HL-60 (cell line): Measurements from ENCODE around the gene RET.

Experiments used
- DNase-seq, 2 experiments: peaks; one replicate each; pipeline ENCODE4 v3.0.0-alpha.2; 2010 to 2020; ENCODE audit warnings: low read depth in 1 of 2, low spot score in 1 of 2
- H3K27ac ChIP-seq: fragments of 250-450 bp; sonication (Bioruptor Pico); replicated peaks from 2 replicates; pipeline ENCODE4 v1.5.1; 2020; ENCODE audit warnings: mild to moderate bottlenecking, moderate library complexity
- H3K27me3 ChIP-seq: fragments of 250-450 bp; sonication (Bioruptor Pico); 2 replicates; pipeline ENCODE4 v1.5.1; 2021; ENCODE audit warnings: mild to moderate bottlenecking, moderate library complexity; ENCODE audit not compliant: insufficient read depth, poor library complexity, severe bottlenecking
- H3K4me3 ChIP-seq: replicated peaks from 2 replicates; pipeline ENCODE4 v1.5.1; 2011; ENCODE audit warnings: mild to moderate bottlenecking, control low read depth, low read length; ENCODE audit not compliant: insufficient read depth
- GABPA ChIP-seq: IDR thresholded peaks from 2 replicates; pipeline ENCODE4 v1.6.1; 2012; ENCODE audit warnings: low read depth
- POLR2AphosphoS5 ChIP-seq: IDR thresholded peaks from 2 replicates; pipeline ENCODE4 v1.6.1; 2012; ENCODE audit warnings: low read depth
- SPI1 ChIP-seq: IDR thresholded peaks from 2 replicates; pipeline ENCODE4 v1.6.1; 2012; ENCODE audit warnings: low read depth, mild to moderate bottlenecking, borderline replicate concordance
- TF ChIP-seq, protein P1 (sequence below): IDR thresholded peaks from 2 replicates; pipeline ENCODE4 v1.6.1; 2012; ENCODE audit warnings: low read depth; ENCODE audit not compliant: insufficient replicate concordance
- TF ChIP-seq, protein P2 (sequence below): IDR thresholded peaks from one replicate; pipeline ENCODE4 v1.5.1; 2011; ENCODE audit warnings: low read length, control low read depth, inconsistent platforms; ENCODE audit not compliant: insufficient read depth

The RET gene

DNA sequence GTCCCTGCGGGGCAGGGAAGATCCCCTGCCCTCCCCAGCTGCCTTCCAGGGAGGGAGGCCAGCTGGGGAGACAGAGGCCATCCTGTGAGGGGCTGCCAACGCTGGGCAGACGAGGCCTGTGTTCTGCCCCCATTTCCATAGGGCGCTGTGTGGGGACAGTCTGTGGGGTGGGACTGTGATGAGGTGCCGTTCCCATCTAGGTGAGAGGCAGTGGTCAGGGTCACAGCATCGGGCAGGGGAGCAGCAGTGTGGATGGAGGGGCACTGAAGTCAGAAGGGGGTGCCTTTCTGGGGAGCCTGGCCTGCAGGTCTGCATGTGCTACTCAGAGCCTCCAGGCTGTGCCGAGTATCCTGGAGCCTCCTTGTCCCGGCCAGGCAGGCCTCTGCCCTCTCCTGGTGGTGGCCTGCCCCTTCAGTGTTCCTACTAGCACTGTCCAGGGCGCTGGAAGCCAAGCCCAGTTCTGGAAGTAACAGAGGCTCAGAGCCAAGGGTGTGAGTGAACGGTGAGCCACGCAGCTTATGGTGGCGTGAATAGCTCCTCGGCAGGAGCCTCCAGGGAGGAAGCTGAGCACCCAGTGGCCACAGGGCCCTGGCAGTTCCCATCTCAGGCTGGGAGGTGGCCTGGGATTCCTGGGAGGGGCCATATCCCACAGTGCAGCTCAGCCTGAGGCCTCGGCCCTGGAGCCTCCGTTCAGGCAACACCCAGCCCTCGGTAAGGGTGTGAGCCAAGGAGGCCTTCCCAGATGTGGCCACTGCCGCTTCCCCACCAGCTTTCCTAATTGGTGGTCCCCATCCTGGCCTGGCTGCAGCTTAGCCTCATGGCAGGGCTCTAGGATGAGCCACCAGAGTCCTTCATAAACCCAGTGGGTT, 38.1 kb downstream of the RET start:
- no peaks in the 10 kb centered on the region for H3K27me3 ChIP-seq
- TF ChIP-seq SPI1 (no peak), POLR2AphosphoS5 (no peak), GABPA (no peak)
- TF ChIP-seq, protein P1, sequence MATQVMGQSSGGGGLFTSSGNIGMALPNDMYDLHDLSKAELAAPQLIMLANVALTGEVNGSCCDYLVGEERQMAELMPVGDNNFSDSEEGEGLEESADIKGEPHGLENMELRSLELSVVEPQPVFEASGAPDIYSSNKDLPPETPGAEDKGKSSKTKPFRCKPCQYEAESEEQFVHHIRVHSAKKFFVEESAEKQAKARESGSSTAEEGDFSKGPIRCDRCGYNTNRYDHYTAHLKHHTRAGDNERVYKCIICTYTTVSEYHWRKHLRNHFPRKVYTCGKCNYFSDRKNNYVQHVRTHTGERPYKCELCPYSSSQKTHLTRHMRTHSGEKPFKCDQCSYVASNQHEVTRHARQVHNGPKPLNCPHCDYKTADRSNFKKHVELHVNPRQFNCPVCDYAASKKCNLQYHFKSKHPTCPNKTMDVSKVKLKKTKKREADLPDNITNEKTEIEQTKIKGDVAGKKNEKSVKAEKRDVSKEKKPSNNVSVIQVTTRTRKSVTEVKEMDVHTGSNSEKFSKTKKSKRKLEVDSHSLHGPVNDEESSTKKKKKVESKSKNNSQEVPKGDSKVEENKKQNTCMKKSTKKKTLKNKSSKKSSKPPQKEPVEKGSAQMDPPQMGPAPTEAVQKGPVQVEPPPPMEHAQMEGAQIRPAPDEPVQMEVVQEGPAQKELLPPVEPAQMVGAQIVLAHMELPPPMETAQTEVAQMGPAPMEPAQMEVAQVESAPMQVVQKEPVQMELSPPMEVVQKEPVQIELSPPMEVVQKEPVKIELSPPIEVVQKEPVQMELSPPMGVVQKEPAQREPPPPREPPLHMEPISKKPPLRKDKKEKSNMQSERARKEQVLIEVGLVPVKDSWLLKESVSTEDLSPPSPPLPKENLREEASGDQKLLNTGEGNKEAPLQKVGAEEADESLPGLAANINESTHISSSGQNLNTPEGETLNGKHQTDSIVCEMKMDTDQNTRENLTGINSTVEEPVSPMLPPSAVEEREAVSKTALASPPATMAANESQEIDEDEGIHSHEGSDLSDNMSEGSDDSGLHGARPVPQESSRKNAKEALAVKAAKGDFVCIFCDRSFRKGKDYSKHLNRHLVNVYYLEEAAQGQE, result no peak
- TF ChIP-seq, protein P2, sequence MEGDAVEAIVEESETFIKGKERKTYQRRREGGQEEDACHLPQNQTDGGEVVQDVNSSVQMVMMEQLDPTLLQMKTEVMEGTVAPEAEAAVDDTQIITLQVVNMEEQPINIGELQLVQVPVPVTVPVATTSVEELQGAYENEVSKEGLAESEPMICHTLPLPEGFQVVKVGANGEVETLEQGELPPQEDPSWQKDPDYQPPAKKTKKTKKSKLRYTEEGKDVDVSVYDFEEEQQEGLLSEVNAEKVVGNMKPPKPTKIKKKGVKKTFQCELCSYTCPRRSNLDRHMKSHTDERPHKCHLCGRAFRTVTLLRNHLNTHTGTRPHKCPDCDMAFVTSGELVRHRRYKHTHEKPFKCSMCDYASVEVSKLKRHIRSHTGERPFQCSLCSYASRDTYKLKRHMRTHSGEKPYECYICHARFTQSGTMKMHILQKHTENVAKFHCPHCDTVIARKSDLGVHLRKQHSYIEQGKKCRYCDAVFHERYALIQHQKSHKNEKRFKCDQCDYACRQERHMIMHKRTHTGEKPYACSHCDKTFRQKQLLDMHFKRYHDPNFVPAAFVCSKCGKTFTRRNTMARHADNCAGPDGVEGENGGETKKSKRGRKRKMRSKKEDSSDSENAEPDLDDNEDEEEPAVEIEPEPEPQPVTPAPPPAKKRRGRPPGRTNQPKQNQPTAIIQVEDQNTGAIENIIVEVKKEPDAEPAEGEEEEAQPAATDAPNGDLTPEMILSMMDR, result no peak
- DNase-seq, result no peak
- H3K4me3 ChIP-seq, result no peak overlapping the region
- no peak overlapping the region for H3K27ac ChIP-seq

DNA sequence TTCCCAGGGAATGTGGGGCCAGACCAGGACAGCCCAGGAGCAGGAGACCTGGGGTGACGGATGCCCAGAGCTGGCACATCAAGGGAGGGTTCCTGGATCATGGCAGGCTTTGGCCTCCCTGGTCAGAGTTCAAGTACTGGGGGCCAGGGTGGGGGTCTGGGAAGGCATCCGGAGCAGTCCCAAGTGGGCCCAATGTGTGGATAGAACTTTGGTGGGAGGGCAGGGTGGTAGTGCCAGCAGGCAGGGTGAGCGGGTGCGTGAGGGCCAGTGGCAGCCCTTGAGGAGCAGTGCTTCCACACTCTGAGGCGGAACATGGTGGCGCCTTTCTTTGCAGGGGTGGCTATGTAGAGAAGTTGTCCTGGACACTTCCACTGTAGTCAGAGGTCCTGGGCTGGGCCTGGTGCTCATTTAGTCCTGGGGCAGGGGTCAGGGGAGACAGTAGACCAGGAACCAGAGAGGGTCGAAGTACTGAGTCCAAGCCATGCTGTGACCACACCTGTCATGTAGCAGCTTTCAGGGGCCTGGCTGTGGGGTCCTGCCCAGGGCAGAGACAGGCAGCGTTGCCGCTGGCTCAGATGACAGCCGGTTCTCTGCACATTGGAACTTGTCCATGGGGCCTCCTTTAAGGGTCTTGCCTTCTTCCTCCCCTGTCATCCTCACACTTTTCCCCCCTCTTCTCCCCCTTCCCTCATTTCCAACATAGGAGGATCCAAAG, 39.2 kb downstream of the RET start:
- TF ChIP-seq POLR2AphosphoS5 (no peak), SPI1 (no peak), GABPA (no peak)
- TF ChIP-seq, protein P1, result no peak
- TF ChIP-seq, protein P2, result no peak
- no peak for DNase-seq
- Histone ChIP-seq H3K27me3 (no peaks in the 10 kb centered on the region), H3K4me3 (no peak overlapping the region), H3K27ac (no peak overlapping the region)

DNA sequence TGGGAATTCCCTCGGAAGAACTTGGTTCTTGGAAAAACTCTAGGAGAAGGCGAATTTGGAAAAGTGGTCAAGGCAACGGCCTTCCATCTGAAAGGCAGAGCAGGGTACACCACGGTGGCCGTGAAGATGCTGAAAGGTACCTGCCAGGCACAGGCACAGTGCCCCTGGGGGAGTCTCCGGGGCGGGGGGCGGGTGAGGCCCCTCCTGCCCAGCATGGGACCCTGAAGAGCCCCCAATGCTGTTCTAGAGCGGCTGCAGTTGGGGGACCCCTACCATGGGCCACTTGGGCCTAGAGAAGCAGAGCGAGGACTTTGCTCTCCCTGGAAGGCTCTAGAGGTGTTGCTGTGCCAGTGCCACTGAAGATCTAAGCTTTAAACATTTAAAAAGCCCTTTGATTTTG, 39.7 kb downstream of the RET start:
- Histone ChIP-seq H3K4me3 (no peak overlapping the region), H3K27me3 (no peaks in the 10 kb centered on the region), H3K27ac (no peak overlapping the region)
- TF ChIP-seq SPI1, result no peak
- DNase-seq, result no peak

DNA sequence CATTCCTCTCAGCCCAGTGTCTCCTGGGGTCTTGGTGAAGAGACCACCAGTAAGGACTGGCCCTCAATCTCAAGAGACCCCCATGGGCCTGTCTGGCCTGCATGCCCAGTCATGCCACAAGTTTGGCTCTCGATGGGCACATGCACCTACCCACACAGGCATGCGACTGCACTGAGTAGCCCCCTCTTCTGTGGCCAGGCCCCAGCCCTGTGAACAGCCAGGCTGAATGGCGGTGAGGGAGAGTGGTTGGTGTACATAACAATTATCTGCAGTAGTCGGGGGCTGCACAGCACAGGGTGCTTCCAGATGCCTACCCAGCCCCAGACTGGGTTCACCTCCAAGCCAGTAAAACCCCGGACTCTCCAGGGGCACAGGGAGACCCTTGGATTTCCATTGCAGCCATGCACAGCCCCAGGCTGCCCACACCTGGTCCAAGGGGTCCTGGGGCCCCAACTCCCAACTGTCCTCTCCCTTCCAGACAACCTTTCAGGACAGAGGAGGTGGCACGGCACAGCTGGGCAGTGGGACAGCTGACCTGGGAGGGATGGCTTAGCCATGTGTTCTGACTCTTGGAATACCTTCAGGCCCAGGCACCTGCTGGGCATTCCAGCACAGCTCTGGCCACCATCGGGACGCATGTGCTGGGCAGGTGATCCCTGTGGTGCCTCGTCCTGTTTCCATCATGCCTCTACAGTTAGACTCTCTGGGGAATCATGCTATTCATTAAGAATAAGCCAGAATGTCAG, 40.3 kb downstream of the RET start:
- no peak for TF ChIP-seq POLR2AphosphoS5
- TF ChIP-seq SPI1, result no peak
- TF ChIP-seq, protein P1, result no peak
- TF ChIP-seq, protein P2, result no peak
- no peak for TF ChIP-seq GABPA
- Histone ChIP-seq H3K4me3 (no peak overlapping the region), H3K27me3 (no peaks in the 10 kb centered on the region), H3K27ac (no peak overlapping the region)
- DNase-seq, result no peak
